SKM-1 (cell line): Measurements from ENCODE around the gene ZNF670.
"Not testable (repeated sequence)": the region's sequence is repeated elsewhere in the genome, so short reads cannot be mapped to it uniquely, and the experiment has no call there.

Experiments used
- DNase-seq: peaks from one replicate; lab custom pipeline; 2025; ENCODE audit not compliant: unreplicated experiment; lab: John Stamatoyannopoulos, UW

The ZNF670 gene

DNA sequence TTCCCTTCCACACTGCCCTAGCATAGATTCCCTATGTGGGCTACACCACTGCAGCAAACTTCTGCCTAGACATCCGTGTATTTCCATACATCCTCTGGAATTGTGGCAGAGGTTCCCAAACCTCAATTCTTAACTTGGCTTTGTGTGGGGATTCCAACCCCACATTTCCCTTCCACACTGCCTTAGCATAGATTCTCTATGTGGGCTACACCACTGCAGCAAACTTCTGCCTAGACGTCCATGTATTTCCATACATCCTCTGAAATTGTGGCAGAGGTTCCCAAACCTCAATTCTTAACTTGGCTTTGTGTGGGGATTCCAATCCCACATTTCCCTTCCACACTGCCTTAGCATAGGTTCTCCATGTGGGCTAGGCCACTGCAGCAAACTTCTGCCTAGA lies 31.4 kb downstream of the ZNF670 start:
- no peak for DNase-seq

DNA sequence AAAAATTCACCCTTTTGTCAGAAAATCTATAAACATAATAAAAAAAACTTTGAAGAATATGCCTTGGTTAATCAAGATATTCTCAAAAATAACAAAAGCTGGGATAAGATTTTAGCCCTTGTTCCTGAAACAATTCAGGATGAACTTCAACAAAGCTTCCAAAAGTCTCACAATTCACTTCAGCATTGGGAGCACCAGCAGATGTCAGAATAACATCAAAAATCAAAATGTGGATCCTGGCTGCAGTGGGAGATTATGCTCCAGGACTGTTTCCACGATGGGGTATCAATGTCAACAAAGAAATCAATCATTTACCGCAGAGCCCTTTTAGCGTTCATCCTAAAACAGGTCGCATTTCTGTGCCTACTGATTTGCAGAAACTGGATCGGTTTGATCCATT lies 35.2 kb downstream of the ZNF670 start:
- DNase-seq = no peak

DNA sequence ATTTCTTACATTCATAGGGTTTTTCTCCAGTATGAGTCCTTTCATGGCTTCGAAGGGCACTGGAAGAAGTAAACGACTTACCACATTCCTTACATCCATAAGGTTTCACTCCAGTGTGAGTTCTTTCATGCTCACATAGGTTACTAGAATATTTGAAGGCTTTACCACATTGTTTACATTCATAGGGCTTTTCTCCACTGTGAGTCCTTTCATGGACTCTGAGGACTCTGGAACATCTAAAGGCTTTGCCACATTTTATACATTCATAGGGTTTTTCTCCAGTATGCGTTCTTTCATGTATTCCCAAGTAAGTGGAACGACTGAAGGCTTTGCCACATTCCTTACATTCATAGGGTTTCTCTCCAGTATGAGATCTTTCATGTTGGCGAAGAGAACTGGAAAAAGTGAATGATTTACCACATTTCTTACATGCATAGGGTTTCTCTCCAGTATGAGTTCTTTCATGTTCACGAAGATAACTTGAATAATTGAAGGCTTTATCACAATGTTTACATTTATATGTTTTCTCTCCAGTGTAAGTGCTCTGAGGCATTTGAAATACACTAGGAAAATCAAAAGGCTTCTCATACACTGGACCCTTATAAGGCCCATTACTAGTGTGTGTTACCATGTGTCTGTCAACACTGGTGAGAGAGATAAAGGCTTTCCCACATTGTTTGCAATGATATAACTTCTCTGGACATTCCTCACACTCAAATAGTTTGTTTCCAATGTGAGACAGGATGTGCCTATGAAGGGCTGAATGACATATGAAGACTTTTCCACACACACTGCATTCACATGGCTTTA lies 40.9 kb downstream of the ZNF670 start:
- no peak for DNase-seq

DNA sequence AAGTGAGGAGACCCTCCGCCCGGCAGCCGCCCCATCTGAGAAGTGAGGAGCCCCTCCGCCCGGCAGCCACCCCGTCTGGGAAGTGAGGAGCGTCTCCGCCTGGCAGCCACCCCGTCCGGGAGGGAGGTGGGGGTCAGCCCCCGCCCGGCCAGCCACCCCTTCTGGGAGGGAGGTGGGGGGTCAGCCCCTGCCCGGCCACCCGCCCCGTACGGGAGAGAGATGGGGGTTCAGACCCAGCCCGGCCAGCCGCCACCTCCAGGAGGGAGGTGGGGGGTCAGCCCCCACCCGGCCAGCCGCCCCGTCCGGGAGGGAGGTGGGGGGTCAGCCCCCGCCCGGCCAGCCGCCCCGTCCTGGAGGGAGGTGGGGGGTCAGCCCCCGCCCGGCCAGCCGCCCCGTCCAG lies 46.3 kb downstream of the ZNF670 start:
- not testable (repeated sequence) for DNase-seq
